ENCODE data around the gene SYTL1.

Gene SYTL1

DNA sequence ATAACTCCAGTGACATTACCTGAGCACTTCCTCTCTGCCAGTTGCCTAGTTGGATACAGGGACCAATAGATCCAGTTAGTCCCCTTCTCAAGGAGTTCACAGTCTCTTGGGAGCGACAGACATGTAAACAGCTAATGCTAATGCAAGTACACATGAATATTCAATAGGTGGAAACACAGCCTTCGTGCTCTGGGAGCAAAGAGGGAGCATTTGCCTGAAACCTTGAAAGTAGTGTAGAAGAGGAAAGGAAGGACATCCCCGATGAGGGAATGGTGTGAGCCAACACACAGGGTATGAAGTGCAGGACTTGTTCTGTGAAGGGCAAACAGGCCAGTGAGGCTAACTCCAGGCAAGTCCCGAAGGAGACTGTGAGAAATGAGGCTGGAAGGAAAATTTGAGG is 23.7 kb upstream of the SYTL1 start:
- DNase-seq (ENCODE audit: low read depth in 2 of 2): no peak

DNA sequence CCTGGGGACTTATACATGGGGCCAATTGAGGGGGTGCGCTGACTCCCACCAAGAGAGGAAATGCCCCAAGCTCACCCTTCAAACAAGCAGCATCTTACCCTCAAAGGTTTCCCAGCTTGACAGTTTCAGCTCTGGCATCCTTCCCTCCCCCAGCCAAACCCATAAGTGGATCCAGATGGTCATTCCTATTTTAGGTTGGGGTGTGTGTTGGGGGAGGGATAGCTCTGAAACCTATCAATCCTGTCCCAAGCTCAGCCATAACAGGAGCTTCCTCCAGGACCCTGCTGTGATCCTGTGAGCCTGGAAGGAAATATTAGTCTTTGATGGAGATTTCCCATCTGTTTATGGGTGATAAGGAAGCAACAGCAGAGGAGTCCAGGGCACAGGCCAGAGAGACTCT is 23.2 kb upstream of the SYTL1 start:
- no peak for DNase-seq (ENCODE audit: low read depth in 2 of 2)

DNA sequence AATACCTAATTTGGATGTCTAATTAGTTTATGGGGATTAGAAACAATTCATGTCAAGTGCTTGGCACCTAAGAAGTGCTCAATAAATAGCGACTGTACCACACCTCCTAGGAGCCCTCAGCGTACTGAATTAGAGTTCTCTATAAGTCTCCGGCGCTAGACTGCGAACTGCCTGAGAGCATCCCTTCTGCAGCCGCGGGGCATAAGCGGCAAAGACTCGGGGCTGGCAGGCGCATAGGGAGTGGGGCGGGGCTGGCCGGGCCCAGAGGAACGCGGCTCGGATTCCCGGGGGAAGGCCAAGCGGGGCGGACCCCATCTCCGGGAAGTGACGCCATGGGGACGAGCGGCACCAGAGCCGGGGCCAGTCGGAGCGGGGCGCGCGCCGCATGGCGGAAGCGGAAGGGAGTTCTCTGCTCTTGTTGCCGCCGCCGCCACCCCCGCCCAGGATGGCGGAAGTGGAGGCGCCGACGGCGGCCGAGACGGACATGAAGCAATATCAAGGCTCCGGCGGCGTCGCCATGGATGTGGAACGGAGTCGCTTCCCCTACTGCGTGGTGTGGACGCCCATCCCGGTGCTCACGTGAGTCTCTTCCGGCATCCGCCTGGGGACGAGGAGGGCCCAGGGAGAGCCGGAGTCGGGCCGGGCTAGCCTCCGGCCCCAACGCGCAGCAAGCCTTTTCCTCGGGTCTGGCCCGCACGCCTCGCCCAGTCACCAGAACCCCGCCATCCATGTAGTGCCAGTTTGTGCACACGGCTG is 19.8 kb upstream of the SYTL1 start, which contains the start of gene TMEM222:
Gene TMEM222 (plus strand): TSS at position 351 of the 756 bp plus-strand sequence. CDS start 35 bp downstream, at position 386.
- DNase-seq (ENCODE audit: low read depth in 2 of 2): peak; percentile 96

DNA sequence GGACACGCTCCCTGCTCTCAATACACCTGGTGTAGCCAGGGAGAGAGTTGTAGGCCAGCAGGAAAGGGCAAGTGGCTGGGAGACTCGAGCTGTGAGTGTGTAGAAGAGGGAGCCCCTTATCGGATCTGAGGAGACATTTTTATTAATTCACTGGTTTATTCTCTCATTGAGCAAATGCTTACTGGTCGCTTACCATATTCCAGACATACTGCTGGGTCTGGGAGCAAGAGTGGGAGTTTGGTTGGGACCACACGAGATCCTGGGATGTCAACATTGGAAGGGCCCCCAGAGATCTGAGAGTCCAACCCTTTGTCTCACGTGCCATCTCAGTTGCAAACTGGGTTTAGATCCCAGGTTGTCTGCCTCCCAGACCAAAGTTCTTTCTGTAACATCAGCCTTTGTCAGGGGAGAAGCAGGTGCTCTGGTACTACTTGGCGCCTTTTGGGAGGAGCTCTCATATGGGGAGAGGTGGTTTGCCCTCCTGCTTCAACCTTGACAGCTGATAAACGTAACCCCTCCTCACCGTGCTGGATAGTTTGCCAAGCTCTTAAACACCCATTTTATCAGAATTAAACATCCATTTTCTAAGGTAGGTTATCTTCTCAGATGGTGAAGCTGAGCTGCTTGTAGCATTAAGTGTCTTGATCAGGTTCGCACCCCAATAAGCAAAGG is 19.1 kb upstream of the SYTL1 start:
- DNase-seq (ENCODE audit: low read depth in 2 of 2): no peak

DNA sequence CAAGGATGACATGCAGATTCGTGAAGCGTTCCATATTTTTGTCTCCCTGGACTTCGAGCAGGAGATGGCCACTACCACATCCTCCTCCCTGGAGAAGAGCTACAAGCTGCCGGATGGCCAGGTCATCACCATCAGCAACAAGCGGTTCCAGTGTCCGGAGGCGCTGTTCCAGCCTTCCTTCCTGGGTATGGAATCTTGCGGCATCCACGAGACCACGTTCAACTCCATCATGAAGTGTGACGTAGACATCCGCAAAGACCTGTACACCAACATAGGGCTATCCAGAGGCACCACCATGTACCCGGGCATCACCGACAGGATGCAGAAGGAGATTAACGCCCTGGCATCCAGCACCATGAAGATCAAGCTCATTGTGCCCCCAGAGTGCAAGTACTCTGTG is 16.5 kb upstream of the SYTL1 start:
- no peak for DNase-seq (ENCODE audit: low read depth in 2 of 2)

DNA sequence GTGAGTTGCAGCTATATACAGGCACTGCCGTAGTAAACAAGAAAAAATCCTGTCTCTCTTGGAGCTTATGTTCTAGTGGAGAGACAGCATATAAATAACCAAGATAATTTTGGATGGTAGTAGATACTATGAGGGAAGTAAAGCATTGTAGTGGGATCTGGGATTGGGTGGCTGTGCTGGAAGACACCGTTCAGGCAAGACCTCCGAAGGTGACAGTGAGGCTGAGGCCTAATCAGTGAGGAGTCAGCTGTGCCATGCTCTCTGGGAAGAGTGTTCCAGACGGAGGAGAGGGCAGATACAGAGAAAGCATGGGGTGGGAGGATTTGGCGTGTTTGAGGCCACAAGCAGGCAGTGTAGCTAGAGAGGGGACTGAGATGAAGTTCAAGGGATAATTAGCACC is 13.9 kb upstream of the SYTL1 start:
- no peak for DNase-seq (ENCODE audit: low read depth in 2 of 2)

DNA sequence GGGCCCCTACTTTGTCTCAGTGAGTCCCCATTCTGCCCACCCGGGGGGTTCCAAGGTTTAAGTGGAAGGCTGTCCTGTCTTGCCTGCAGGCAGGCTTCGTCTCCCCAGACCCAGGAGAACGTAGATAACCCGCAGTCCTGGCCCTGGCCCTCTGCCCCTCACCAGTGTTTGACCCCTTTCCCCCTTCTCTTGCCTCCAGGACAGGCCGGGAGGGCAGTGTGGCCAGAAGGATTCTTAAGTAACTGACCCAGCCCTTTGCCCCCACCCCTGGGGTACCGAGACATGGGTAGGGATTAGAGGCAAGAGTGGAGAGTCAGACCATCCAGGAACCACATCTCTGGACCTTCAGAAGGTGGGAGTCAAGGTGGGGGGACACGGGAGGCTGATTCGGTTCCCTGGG is 11.0 kb upstream of the SYTL1 start:
- no peak for DNase-seq (ENCODE audit: low read depth in 2 of 2)

DNA sequence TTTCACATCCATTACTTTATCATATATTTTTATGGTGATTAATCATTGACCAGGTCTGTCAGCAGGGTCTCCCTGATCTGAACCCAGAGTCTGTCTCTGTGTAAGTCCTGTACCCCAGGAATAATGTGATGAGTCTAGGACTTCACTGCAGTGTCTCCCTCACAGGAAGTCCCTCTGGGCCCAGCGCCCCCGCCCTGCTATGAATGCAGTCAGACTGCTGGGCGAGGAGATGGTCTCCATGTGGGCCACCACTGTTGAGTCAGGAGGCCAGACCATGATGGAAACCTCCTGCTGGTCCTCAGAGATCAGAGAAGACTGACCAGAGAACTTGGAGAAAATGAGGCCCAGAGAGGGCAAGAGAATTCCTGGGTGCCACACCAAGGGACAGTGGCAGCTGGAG is 10.4 kb upstream of the SYTL1 start:
- no peak for DNase-seq (ENCODE audit: low read depth in 2 of 2)

DNA sequence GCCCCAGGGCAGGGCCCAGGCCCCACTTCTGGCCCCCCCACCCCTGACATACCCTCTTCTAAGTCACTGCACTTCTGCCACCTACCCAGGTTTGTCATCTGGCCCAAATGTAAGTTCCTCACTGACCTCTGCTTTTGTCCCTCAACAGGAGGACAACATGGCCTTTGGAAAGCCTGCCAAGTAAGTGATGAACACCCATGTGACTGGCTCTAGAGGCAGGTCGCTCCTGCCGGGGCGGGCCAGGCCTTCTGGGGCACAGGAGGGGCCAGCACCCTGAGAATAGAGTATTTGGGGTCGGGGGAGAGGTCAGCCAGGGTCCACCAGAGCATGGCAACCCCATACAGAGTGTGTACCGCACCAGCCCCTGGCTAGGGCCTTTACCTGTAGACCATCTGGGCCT is 9.9 kb upstream of the SYTL1 start:
- DNase-seq (ENCODE audit: low read depth in 2 of 2): no peak

DNA sequence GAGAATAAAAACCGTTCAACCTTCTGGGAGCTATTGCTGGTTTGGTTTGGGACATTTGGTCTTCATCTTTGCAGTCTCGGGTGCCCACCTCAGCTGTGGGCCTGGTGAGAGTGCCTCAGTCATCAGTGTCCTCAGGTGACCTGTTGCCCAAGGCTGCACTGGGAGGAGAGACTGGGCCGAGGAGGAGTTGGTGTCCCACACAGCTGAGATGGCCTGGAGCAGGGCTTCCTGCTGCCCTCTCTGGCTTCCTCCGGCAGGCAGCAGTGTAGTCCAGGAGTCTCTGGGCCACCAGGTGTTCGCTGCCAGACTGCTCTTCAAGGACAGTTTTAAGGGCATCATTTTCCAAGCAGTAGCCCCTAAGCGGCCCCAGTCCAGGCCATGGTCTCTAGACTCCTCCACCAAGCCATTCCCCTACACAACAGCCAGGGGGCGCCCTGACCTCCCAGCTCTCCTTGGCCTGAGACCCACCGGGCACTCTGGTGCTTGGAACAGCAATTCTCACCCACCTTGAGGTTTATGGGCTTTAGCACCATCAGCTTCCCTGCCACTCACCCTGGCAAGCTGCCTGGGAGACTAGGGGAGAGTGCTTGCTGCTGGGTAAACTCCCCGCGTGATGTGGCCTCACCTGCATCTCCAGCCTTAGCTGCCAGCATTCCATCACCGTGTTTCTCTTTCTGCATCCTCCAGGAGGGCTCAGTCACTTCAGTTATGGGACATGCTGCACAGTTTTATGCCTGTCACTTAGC is 9.1 kb upstream of the SYTL1 start:
- DNase-seq (ENCODE audit: low read depth in 2 of 2): no peak

DNA sequence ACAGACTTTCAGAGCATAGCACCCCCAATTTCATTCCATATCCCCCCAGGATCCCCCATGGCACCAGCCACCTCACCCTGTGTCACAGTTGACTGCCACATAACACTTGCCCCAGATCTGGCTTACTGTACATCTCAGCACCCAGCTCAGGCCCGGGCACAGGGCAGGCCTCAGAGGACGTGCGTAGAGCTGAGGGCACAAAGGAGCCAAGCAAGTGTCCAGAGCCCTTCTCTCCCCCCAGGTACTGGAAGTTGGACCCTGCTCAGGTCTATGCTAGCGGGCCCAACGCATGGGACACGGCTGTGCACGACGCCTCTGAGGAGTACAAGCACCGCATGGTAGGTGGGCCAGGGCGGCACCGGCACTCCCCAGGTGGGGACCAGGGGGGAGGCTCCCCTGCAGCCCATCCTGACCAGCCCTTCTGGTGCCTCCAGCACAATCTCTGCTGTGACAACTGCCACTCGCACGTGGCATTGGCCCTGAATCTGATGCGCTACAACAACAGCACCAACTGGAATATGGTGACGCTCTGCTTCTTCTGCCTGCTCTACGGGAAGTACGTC is 8.0 kb upstream of the SYTL1 start:
- no peak for DNase-seq (ENCODE audit: low read depth in 2 of 2)

DNA sequence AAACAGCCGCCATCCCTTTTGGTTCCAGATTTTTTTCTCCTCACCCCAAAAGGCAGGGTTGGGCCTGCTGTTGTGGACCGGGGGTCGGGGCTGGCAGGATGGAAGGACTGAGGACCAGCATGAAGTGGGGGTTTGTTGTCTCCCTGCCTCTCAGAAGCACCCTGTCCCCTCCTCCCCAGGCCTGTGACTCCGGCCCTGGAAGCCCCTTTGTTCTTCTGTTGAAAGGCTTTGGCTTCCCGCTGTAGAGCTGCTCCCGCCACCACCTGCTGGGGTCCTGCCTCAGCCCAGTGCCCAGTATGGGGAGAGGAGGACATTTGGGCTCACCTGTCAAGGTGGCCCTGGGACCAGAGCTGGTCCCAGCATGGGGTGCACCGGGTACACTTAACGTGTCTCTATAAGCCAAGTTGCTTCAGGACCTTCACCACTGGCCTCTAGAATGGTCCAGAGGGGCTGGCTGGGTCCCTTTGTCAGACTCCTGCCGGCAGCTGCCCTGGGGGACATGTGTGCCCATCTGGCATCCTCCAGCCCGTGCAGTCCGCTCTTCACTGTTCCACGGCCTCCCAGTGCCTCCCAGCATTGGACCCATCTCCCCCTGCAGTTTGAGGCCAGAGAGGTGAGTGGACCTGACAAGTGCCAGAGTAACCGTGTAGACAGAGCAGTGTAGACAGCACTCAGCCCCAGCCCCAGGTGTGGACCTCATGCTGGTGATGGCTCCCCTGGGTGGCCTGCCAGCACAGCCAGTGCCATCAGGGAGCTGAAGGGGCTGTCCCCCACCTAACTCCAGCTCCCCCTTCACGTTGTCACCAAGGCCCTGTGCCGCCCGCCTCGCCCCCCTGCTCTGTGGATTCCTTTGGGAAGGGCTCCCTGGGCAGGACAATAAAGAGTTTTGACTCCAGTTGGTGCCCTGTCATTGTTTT is 6.1 kb upstream of the SYTL1 start:
- DNase-seq (ENCODE audit: low read depth in 2 of 2): no peak

DNA sequence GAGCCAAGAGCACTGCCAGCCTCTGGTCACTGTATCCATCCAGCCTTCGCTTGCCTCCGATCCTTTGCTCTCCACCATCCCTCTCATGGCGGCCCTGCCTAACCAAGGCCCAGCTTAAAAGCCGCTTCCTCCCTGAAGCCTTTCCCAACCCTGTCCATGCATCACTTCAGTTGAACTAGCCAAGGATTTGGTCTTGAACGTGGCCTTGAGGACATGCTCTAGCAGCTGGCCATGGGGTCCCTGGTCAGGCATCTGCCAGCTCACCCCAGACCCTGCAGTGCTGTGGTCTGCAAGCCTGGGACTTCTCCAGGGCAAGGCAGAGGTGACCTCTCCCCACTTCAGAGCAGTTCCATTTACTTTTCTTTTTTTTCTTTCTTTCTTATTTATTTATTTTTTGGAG is 5.1 kb upstream of the SYTL1 start:
- no peak for DNase-seq (ENCODE audit: low read depth in 2 of 2)

DNA sequence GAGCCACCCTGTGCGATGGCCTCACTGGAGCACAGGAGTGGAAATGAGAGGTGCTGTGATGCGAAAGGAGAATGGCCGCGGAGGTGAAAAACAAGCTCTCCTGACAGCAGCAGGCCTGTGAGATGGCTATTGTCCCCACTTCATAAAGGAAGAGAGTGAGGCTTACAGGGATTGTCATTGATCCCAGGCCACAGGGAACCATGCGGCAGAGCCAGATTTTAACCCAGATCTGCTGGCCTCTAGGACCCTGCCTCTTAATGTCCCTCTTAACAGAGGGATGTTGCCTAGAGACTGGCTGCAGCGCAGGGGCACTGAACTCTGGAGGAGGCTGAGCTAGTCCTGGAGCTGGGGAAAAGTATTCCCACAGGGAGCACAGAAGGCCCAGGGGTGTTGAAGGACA is 3.1 kb upstream of the SYTL1 start:
- no peak for DNase-seq (ENCODE audit: low read depth in 2 of 2)

DNA sequence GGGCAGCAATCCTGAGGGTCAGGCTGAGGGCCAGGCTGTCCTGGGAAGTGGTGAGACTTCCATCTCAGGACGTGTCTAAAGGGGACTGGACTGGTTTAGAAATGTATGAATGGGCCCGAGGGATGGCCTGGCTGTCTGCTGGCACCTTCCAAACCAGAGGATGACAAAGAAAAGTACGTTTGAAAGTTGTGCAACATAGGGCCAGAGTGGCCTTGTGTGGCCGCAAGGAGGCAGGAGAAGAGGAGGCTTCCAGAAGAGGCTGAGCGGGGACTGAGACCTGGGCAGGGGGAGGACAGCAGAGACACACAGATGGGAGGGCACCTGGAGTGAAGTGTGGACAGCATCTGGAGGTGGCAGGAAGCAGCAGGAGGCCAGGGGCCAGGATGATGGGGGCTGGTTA is 2.6 kb upstream of the SYTL1 start:
- DNase-seq (ENCODE audit: low read depth in 2 of 2): no peak

DNA sequence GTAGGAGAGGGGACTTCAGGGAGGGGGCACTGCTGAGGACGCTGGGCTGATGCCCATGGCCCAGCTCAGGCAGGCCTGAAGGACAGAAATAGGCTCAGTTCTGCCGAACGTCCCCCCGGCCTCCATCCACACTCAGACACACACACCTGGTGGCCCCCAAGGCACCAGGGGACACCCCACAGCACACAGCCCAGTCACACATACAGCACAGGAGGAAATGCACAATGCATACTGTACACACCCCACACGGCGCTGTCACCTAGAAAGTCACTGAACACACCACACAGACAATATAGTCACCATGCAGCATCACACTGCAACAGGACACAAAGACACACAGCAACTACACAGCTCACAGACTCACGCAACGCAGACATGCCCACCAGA is 562 bp downstream of the SYTL1 start:
- DNase-seq (ENCODE audit: low read depth in 2 of 2): no peak

DNA sequence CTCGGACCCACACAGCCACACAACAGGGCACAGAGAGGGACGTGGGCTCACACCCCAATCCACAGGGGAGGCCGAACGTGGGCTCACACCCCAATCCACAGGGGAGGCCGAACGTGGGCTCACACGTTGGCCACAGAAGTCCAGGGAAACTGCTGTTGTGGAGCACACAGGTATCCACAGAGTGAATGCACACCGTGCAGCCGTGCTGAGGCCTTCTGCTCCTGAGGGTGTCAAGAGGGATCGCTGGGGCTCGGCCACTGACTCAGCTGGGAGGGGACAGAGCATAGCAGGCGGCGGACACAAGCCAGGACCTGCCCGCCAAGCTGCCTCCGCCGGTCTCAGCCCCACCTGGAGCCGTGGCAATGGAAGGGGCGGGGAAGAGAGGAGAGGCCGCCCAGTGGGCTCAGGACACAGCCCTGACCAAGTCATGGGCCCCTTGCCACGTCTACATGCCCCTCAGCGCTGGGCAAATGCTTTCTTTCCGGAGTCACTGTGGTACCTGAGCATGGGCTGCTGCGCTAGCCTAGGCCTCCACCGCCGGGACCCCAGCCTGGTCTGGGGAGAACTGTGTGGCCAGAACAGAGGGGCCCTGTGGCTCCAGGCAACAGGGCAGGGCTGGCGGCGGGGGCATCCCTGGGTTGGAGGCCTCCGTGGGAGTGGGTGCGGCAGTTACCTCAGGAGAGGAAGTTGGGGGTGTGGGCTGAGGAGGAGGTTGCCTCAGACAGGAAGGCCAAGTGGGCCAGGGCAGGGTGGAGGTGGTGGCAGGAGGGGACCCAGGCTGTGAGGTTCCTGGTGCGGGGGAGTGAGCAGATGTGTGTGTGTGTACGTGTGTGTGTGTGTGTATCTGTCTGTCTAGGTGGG is 1.2 kb downstream of the SYTL1 start:
- DNase-seq (ENCODE audit: low read depth in 2 of 2): no peak

DNA sequence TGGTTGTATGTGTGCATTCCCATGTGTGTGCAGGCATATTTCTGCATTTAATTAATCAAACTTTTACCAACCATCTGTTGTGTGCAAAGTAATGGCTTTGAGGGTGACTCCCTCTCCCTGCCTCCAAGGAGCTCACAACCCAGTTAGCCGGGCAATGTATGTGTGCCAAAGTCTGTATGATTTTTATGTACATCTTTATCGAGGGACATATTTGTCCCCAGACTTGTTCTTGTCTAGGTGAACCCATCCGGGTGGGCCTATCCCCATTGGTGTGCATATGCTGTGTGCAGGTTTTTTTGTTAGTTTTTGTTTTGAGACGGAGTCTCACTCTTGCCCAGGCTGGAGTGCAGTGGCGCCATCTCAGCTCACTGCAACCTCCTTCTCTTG is 1.8 kb downstream of the SYTL1 start:
- no peak for DNase-seq (ENCODE audit: low read depth in 2 of 2)

DNA sequence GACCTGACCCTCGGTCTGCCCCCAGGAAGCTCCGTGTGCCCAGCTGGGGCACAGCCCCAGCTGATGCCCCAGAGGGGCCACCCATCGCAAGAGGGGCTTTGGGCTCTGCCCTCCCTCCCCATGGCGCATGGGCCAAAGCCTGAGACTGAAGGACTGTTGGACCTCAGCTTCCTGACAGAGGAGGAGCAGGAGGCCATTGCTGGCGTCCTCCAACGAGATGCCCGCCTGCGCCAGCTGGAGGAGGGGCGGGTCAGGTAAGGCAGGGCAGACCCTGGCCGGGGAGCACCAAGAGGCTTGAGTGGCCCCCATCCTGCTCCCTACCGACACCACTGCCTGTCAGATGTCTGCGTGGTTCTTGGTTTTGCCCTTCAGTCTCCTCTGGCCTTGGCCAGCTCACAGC is 3.5 kb downstream of the SYTL1 start:
- no peak for DNase-seq (ENCODE audit: low read depth in 2 of 2)

DNA sequence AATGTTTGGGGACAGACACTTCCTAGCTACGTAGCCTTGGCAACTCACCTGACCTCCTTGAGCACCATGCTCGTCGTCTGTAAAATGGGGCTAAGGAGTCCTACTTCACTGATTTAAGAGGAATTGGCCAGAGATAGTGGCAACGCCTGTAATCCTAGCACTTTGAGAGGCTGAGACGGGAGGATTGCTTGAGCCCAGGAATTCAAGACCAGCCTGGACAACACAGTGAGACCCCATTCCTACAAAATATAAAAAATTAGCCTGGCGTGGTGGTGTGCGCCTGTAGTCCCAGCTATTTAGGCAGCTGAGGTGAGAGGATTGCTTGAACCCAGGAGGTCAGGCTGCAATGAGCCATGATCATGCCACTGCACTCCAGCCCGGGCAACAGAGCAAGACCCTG is 4.5 kb downstream of the SYTL1 start:
- no peak for DNase-seq (ENCODE audit: low read depth in 2 of 2)

All from stimulated activated CD4-positive, alpha-beta T cell treated with anti-CD3 and anti-CD28 coated beads, Interleukin-15, amount 100 ng/mL, for 48 hours (primary cell).